ENCODE measurements around the gene ZMYND8.
A peak's percentile ranks its signal among the peaks of the same experiment; 100 is the strongest.
"Not testable (repeated sequence)": the region's sequence is repeated elsewhere in the genome, so short reads cannot be mapped to it uniquely, and the experiment has no call there.

ZMYND8 gene

DNA sequence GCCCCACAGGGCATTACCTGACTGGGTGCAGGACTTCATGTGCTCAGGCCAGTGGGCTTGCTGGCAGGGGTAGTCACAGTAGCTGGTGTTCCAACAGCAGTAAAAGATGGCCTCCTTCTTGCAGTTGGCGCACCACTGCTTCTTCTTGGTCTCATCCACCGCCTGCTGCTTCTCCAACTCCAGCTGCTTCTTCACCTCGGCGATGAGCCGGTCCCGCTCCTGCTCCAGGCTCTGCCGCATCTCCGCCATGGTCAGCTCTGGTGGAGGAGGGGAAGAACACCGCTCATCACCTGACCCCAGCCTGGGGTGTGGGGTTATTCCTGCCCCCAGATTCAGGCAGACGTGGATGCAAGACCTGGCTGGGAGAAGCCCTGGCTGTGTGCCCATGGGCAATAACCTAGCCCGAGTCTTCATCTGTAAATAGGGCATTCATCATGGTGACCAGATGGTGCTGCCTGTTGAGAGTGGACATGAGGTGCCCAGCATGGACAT lies 132.2 kb downstream of the ZMYND8 start:
- DNase-seq (ENCODE audit: low spot score) = no peak

DNA sequence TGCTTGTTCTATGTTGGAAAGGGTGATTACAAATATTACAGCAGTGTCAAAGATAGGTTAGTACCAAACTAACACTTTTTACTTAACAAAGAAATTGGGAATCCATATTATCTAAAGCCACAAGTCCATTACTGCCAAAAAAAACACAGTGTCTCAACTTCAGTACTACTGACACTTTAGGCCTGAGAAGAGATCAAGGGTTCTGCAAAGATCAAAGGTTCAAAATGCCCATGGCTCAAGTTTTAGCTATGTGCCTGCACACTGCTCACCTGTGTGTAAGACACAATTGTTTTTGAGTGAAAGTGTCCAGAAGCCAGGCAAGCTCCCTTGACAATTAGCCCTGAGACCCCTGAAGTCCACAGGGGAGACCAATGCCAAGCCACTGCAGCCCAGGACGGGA lies 132.6 kb downstream of the ZMYND8 start:
- no peak for DNase-seq (ENCODE audit: low spot score)

GRCh38 chr20:47222468-47223119 lies 133.9 kb downstream of the ZMYND8 start:
- DNase-seq (ENCODE audit: low spot score) = no peak

DNA sequence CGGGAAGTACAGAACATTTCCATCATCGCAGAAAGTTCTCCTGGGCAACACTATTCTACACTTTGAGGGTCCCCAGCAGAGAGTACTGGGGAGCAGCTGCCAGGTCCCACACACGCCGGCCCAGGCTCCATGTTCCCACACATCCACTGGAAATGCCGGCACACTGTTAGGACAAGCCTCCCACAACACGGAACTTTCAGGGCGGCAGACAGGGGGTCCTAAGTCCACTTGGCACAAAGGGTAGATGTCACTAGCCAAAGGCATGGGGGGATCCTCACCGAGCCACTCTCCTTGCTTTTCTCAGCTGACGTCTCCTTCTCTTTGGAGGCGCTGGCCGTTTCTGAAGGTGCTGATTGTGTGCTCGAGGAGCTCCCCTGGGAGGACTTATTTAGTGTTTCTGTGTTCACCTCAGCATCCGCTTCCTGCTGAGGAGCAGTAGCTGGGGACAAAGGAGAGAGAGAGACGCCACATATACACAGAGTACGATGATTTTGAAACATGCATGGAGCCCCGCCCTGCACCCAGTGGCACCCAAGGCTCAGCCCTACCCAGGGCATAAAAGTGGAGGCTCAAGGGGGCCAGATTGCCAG lies 135.4 kb downstream of the ZMYND8 start:
- DNase-seq (ENCODE audit: low spot score) = no peak

GRCh38 chr20:47220161-47220582 lies 136.3 kb downstream of the ZMYND8 start:
- DNase-seq (ENCODE audit: low spot score) = peak; percentile 51

DNA sequence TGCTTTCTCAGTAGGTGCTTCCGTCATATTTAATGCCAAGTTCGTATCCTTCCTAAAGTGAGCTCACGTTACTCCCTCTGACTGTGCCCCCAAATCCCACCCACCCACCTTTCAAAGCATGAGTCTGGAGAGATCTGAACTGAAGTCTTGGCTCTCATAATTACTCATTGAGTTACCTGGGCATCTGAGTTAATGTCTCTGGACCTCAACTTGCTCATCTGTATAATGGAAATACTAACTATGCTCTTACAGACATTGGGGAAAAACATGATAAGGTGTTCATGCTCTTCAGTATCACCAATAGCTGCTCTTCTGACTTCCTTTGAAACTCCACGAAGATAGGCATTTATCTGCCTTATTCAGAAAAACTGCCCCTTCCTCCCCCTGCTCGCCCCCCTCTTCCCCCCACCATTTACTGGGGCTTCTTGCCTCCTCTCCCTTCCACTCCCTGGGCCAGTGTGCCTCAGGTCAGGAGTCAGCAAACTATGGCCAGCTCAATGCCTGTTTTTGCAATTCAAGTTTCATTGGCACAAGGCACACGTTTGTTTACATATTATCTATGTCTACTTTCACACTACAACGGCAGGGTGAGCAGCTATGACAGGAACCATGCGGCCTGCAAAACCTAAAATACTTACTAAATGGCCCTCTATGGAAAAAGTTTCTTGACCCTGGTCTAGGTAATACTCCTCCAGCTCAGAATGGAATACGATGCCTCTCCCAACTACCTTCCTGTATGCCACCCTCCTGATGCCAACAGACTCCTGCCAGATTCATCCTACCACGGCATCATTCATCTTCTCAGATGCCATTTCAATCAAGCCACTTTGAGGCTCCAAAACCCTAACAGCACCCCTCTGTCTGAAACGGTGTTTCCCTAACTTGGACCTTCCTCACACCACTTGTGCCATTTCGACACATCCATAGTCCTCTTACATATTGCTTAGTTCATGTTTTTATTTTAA lies 138.7 kb downstream of the ZMYND8 start:
- no peak for DNase-seq (ENCODE audit: low spot score)

- no peak for DNase-seq (ENCODE audit: low spot score)
Observed at GRCh38 chr20:47216819-47217410, 139.6 kb downstream of the ZMYND8 start.

DNA sequence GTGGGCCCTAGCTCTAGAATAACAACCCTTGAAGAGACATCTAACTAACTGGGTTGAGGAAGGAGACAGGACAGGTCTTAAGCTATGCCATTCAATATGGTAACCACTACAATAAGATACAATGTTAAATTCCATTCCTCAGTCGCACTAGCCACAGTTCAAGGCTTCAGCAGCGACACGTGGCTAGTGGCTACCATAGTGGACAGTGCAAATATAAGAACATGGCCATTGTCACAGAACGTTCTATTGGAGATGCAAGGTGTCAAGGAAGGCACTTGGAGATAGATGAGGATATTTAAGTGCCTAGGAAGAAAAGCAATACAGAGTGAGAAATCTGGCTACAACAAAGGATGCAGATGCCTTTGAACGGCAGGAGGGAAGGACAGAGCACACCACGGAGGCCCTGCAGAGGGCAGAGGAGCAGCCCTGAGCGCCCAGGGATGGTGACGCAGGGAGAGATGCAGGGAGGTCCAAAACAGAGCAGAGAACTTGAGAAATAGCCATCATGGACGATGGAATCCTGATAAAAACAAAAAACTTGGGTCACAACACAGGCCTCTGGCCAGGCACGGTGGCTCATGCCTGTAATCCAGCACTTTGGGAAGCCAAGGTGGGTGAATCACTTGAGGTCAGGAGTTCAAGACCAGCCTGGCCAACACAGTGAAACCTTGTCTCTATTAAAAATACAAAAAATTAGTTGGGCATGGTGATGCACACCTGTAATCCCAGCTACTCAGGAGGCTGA lies 140.7 kb downstream of the ZMYND8 start:
- DNase-seq (ENCODE audit: low spot score) = no peak

DNA sequence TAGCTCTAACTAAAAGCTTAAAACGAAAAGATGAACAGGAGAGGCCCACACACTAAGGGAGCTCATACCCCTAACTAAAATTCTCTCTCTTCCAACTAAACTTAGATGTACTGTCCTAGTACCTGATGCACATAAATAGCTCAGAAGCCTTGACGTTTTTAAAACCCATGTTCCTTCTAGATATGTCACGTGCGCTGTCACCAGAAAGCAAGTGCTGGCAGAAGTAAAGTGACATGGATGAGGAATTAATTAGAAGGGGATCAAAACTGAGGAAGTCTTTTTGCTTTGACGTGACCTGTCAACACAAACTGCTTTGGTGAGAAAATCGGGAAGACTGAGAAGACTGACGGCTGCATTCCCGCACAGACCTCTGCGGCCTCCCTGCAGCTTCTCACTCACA lies 142.5 kb downstream of the ZMYND8 start:
- DNase-seq (ENCODE audit: low spot score) = no peak

- no peak for DNase-seq (ENCODE audit: low spot score)
Observed at GRCh38 chr20:47212606-47213207, 143.8 kb downstream of the ZMYND8 start.

DNA sequence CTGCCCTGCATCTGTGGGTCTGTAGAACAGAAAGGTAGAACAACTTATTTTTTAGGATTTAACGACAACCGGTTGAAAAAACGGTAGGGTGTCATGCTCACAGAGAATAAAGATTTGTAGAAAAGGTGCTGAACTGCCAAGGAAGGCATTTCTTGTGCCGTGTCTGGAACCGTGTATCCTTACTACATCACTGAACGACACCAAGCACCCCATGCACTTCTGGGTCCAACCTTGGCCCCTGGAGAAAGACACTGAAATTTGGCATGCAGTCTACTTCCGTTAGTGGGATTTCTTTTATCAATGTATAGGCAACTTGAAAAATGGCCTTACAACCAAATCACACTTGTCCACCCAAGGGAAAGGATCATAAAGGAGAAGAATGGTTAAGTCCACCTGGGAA lies 145.5 kb downstream of the ZMYND8 start:
- no peak for DNase-seq (ENCODE audit: low spot score)

DNA sequence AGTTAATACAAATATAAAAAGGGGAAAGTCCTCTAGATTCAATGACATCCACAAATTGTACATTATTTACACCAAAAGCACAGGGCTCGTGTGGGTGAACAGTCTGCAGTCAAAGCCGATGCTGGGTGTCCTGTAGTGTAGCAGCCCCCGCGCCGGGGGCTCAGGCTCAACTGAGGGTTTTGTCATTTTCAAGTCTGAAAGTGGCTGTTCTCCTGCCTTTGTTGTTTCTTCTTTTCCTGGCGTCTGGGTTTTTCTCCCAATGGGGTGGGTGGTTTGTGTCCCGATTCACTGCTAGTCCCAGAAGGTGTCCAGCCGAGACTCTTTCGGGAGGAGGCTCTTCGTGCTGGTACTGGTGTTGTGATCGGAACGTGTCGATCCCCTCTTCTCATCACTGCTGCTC lies 146.0 kb downstream of the ZMYND8 start:
- DNase-seq (ENCODE audit: low spot score) = no peak

DNA sequence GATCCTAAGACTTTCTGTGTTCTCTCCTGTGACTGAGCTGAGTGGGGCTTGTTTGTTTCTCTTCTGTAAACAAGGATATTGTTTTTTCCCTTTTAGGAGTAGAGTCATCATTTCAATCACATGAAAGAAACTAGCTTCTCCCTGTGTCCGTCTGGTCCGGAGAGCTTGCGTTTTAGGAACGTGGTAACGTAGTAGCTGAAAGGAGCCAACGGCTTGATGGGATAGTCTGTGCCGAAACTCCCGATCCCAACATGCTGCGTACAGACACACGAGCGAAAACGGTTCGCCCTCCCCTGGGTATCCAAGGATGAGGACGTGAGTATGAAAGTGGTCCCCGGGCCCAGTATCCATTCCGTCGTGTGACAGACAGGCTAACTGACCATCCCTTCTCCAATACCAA lies 146.5 kb downstream of the ZMYND8 start:
- no peak for DNase-seq (ENCODE audit: low spot score)

- no peak for DNase-seq (ENCODE audit: low spot score)
Observed at GRCh38 chr20:47208534-47209174, 147.8 kb downstream of the ZMYND8 start.

GRCh38 chr20:47206962-47207641 lies 149.4 kb downstream of the ZMYND8 start:
- no peak for DNase-seq (ENCODE audit: low spot score)

GRCh38 chr20:47206552-47206951 lies 149.9 kb downstream of the ZMYND8 start:
- DNase-seq (ENCODE audit: low spot score) = not testable (repeated sequence)

DNA sequence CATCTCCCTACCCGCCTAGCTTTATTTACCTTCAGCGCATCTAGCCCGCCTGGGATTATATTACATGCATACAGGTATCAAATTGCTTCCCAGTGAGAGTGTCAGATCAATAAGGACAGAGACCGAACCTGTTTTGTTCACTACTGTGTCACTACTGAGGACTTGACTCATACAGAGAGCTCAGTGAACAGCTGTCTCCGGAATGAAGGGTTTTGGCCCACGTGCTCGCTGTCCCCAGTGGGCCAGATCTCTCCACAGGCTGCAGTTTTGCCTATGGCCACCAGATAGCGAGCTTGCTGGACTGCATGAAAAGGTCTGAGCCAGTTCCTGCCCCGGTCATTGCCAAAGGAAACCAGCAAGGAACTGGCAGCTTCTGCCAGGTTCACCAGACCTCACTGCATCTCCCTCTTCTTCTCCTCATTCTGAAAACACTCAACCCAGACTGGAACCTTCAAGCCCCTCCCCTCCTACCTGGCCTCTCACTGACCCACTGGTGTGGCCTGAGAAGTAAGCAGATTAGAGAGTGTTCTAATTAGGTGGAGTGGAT lies 150.8 kb downstream of the ZMYND8 start:
- no peak for DNase-seq (ENCODE audit: low spot score)

- DNase-seq (ENCODE audit: low spot score) = not testable (repeated sequence)
Observed at GRCh38 chr20:47204850-47205122, 151.7 kb downstream of the ZMYND8 start.

DNA sequence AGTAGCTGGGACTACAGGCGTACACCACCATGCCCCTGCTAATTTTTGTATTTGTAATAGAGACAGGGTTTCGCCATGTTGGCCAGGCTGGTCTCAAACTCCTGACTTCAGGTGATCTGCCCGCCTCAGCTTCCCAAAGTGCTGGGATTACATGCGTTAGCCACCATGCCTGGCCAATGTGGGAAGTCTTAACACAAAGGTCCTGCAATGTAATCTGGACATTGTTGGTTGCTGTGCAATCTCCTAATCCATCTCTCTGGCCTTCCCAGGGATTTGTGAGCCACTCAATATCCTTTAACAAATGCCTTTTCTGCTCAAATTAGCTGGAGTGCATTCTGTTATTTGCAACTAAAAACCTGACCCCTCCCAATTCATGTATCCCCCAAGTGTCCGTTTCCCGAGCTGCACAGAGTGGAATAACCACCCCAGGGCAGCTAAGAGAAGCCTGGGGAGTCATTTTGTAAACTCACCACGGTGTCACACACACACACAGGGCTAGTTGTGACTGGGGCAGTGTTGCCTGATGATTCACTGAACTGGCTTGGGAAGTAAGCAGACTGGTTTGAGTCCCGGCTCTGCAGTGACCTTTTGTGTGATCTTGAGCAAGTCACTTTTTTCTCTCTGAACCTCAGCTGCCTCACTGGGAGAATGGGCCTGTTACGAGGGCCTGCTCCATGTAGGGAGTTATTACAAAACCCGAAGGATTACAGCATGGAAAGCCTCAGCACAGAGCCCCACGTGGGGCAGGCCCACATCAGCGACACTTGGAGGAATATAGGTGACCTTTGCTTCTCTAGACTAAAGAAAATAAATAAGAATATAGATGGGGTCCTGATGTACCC lies 152.3 kb downstream of the ZMYND8 start:
- DNase-seq (ENCODE audit: low spot score) = no peak
